Measurements from ENCODE around the gene KLF7.

- TF ChIP-seq CTCF (IDR thresholded peaks at IDR 0.05; ENCODE audit: poor library complexity): no peak
- no peak for TF ChIP-seq EZH2 (IDR thresholded peaks at IDR 0.05; ENCODE audit: borderline replicate concordance)
These were observed 133.3 kb downstream of the KLF7 start for GRCh38 chr2:207032490-207032889.
